Cardiac fibroblast (primary cell): Measurements from ENCODE around the gene LIG3.

Source experiments
- DNase-seq, 2 donors: peaks; one replicate each; pipeline versions ENCODE4 v3.0.0 to v3.0.0-alpha.2; 2010; ENCODE audit warnings: low read depth in 2 of 2
- H3K4me3 ChIP-seq, 2 donors: replicated peaks in 1 of 2; 1 replicate in 1 of 2; 2 replicates in 1 of 2; pipeline ENCODE4 v1.5.1; 2011; ENCODE audit warnings: low read depth in 2 of 2, low read length in 2 of 2, mild to moderate bottlenecking in 2 of 2, moderate library complexity in 1 of 2
- TF ChIP-seq, protein P1 (sequence below): IDR thresholded peaks from one replicate; pipeline ENCODE4 v1.5.1; 2011; ENCODE audit warnings: low read depth, mild to moderate bottlenecking, low read length, inconsistent platforms

The LIG3 gene

DNA sequence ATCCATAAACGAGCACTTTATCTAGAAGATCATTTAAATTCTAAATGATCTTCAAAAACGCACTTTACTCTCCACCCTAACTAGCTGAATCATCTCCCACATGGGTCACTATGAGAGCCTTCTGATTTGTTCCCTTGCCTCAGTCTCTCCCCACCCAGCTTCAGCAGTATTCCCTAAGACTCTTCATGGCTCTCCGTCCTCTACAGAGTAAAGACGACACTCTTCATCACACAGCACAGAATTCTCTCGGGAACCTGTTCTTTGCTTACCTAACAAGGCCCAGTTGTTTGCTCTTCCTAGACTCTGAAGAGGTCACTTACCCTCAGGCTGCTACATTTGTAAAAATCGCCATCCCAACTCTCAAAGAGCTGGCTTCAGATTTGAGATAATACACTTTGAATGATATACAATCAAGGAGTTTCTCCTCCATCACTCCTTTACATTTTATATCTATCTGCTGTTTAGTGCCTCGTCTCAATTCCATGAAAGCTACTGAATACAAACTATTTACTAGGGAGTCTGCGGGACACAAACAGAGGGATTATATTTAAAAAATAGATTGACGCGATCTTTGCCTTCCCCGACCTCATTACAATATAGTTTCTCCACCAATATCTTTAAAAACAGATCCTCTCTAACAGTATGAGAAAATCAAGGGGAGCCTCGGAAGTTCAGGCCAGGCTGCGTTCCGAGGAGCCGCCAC is 511 bp upstream of the LIG3 start:
- DNase-seq, result peak in 1 of 2 donors; percentile 28
- peak overlapping the region; percentile 46 to 71 for H3K4me3 ChIP-seq
- TF ChIP-seq, protein P1, sequence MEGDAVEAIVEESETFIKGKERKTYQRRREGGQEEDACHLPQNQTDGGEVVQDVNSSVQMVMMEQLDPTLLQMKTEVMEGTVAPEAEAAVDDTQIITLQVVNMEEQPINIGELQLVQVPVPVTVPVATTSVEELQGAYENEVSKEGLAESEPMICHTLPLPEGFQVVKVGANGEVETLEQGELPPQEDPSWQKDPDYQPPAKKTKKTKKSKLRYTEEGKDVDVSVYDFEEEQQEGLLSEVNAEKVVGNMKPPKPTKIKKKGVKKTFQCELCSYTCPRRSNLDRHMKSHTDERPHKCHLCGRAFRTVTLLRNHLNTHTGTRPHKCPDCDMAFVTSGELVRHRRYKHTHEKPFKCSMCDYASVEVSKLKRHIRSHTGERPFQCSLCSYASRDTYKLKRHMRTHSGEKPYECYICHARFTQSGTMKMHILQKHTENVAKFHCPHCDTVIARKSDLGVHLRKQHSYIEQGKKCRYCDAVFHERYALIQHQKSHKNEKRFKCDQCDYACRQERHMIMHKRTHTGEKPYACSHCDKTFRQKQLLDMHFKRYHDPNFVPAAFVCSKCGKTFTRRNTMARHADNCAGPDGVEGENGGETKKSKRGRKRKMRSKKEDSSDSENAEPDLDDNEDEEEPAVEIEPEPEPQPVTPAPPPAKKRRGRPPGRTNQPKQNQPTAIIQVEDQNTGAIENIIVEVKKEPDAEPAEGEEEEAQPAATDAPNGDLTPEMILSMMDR, result no peak

DNA sequence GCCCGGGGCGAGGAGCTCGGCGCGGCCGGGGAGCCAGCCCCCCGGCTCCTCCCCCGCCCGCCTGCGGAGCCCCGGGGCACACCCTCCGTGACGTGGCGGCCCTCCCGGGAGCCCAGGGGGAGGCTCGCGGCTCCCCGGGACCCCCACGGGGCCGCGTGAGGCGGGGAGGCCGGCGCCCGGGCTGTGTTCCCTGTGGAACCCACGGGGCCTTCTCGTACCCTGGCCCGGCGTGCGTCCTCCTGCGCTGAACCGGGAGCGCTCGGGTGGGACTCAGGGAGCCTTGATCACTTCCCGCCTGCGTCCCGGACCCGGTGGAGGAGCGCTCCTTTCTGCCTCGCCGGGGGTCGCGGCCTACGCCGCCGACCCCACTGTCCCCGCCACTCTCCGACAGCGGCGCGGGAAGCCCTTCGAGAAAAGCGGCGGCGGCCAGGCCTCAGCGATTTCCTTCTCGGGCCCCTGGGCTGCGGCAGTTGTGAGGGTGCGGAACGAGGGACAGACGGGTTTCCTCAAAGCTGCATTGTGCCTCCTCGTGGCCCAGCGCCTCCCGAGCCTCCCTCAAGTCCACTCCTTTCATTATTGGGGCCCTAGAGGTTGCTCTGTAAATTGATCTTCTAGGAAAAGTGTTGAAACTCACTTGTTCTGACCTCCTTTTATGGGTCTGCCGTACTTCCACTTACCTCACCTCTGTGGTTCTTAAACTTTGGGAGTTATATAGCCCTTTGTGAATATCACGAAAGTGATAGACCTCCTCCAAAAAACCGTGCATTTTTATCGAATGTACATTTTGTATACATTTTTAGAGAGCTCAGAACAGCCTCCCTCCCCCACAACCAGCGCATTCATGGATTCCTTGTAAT is 597 bp downstream of the LIG3 start:
- DNase-seq, result peak; percentile 86 to 91
- TF ChIP-seq, protein P1, result peak; percentile 28
- peak overlapping the region; percentile 71 to 72 for H3K4me3 ChIP-seq

DNA sequence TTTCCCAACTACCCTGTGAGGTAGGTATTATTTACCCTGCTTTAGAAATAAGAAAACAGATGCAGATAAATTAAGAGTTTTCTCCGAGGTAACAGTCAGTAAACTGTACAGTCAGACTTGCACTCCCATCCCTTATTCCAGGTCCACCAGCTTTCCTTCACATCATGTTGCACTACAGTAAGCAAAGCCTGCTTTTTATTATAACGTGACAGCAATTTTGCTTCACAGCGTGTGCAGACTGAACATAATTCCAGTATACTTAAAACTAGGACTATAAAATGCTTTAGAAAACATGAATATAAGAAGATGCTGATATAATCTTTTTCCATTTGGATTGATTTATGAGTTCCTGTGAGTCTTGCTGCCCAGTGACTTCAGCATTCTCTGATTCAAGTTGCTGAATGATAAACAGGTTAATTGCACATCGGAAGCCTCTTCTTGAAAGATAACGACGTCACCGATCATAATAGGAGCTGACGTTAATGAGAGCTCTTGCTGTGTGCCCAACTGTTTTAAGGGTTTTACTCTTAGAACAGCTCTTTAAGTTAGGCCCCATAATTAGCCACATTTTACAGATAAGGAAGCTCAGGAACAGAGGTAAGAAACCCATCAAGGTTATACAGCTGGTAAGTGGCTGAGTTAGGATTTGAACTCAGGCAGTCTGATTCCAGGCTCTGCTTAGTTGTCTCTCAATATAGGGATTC is 1.4 kb downstream of the LIG3 start:
- H3K4me3 ChIP-seq, result peak overlapping the region; percentile 71 to 72
- TF ChIP-seq, protein P1, result no peak
- peak; percentile 23 to 26 for DNase-seq

DNA sequence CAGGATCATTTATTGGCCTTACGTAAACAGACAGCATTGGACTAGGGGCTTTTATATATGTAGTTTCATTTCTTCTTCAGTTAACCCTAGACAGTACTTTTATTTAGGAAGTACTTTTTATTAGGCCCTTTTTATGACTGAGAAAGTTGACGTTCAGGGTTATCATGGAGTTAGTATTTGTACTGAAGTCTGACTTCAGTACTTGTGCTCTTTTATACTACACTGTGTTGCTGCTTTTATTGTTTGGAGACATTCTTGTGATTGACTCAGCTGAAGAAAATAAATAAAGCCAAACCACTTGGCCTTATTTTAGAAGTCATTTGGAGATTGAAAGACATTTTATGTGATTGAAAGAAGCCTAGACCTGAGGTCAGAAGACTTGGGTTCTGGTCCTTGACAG is 6.9 kb downstream of the LIG3 start:
- H3K4me3 ChIP-seq, result no peak overlapping the region
- TF ChIP-seq, protein P1, result no peak
- no peak for DNase-seq

DNA sequence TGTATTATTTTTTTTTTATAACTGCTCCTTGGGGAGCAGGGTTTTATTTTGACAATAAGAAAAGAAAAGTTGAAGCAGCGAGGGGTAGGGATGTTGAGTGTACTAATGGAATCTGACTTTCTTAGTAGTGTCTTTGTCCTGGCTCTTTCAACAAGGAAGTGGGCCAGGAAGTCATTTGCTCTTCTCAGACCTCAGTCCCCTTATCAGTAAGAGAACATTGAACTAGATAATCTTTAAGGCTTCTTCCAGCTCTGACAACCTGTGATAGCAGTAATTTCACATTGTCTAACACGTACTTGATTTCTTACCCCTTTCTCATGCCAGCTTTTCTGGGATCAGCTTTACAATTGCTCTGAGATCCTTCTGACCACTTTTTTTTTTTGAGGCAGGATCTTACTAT is 8.3 kb downstream of the LIG3 start:
- H3K4me3 ChIP-seq, result no peak overlapping the region
- TF ChIP-seq, protein P1, result no peak
- DNase-seq, result no peak

DNA sequence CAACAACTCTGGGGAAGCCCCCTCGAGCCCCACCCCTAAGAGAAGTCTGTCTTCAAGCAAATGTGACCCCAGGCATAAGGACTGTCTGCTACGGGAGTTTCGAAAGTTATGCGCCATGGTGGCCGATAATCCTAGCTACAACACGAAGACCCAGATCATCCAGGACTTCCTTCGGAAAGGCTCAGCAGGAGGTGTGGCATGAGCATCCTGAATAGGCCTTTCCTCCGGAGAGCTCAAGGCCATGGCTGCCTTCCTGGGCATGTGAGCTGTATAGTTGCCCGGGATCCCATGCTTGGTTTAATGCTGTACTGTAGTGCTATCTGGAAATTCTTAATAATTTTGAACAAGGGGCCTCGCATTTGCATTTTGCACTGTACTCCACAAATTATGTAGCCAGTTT is 9.2 kb downstream of the LIG3 start:
- H3K4me3 ChIP-seq, result no peak overlapping the region
- TF ChIP-seq, protein P1, result no peak
- no peak for DNase-seq
